Measurements from ENCODE around the gene ELK3.

- TF ChIP-seq CTCF (IDR thresholded peaks at IDR 0.05) (no peak), POLR2A (IDR thresholded peaks at IDR 0.05) (no peak)
Measured at GRCh38 chr12:96189781-96190180, 4.4 kb upstream of the ELK3 start.
